Skeletal muscle tissue (tissue), 4 donors: ENCODE data around the gene CHST11. TPM values are rescaled to one million over a fixed set of nuclear protein-coding genes. Genes with fewer than 3 reads are reported as not detected.

ENCODE experiments used
- H3K27ac ChIP-seq: one replicate; pipeline ENCODE4 v1.7.0; 2013; ENCODE audit warnings: mild to moderate bottlenecking, low read depth, low read length, inconsistent platforms
- H3K27me3 ChIP-seq, 3 donors: one replicate each; pipeline ENCODE4 v1.7.0; 2013; ENCODE audit warnings: low read length in 3 of 3; ENCODE audit not compliant: control insufficient read depth in 3 of 3, insufficient read depth in 3 of 3
- H3K36me3 ChIP-seq, 3 donors: one replicate each; pipeline ENCODE4 v1.7.0; 2013; ENCODE audit warnings: low read length in 3 of 3; ENCODE audit not compliant: control insufficient read depth in 3 of 3, insufficient read depth in 3 of 3
- H3K4me1 ChIP-seq, 3 donors: one replicate each; pipeline ENCODE4 v1.7.0; 2013; ENCODE audit warnings: low read length in 3 of 3, mild to moderate bottlenecking in 3 of 3; ENCODE audit not compliant: control insufficient read depth in 3 of 3, insufficient read depth in 3 of 3
- H3K4me3 ChIP-seq, 3 donors: one replicate each; pipeline ENCODE4 v1.7.0; 2013; ENCODE audit warnings: low read length in 3 of 3
- H3K9ac ChIP-seq, 3 donors: one replicate each; pipeline ENCODE4 v1.7.0; 2013; ENCODE audit warnings: low read length in 3 of 3, mild to moderate bottlenecking in 3 of 3, moderate library complexity in 2 of 3, low read depth in 1 of 3
- H3K9me3 ChIP-seq, 3 donors: one replicate each; pipeline ENCODE4 v1.7.0; 2013; ENCODE audit warnings: low read length in 3 of 3; ENCODE audit not compliant: control insufficient read depth in 3 of 3
- total RNA-seq: library from RNA; depleted of rRNA; stranded (reverse); fragments of >200 nt; gene quantifications from one replicate; pipeline ENCODE4 v1.2.3, GENCODE V29; 2014
- donor health status: Osteomylitis.

The CHST11 gene
- total RNA-seq, 1 donor from 2014 or later: 2.1 TPM

- Histone ChIP-seq H3K27me3 (no peaks in the 10 kb centered on the region), H3K36me3 (no peaks in the 10 kb centered on the region), H3K9ac (no peak overlapping the region), H3K27ac (no peak overlapping the region), H3K4me3 (no peak overlapping the region), H3K4me1 (peaks cover 3 to 11% (median 5%) of the 10 kb centered on the region in 3 donors), H3K9me3 (no peaks in the 10 kb centered on the region)
Measured at GRCh38 chr12:104652358-104652757, 195.6 kb downstream of the CHST11 start.

- Histone ChIP-seq H3K4me1 (peaks cover 3 to 11% (median 5%) of the 10 kb centered on the region in 3 donors), H3K36me3 (no peaks in the 10 kb centered on the region), H3K9ac (no peak overlapping the region), H3K4me3 (no peak overlapping the region), H3K27me3 (no peaks in the 10 kb centered on the region), H3K27ac (no peak overlapping the region), H3K9me3 (no peaks in the 10 kb centered on the region)
Measured at GRCh38 chr12:104652910-104653309, 196.2 kb downstream of the CHST11 start.

- Histone ChIP-seq H3K36me3 (no peaks in the 10 kb centered on the region), H3K9me3 (no peaks in the 10 kb centered on the region), H3K27me3 (no peaks in the 10 kb centered on the region), H3K9ac (no peak overlapping the region), H3K4me1 (peaks cover 3 to 11% (median 5%) of the 10 kb centered on the region in 3 donors), H3K4me3 (no peak overlapping the region), H3K27ac (no peak overlapping the region)
Measured at GRCh38 chr12:104653730-104654664, 197.2 kb downstream of the CHST11 start.

- no peaks in the 10 kb centered on the region for H3K27me3 ChIP-seq
- peaks cover 3 to 7% (median 5%) of the 10 kb centered on the region in 3 donors for H3K4me1 ChIP-seq
- no peak overlapping the region for H3K4me3 ChIP-seq
- H3K9me3 ChIP-seq: no peaks in the 10 kb centered on the region
- no peak overlapping the region for H3K9ac ChIP-seq
- H3K36me3 ChIP-seq: no peaks in the 10 kb centered on the region
- no peak overlapping the region for H3K27ac ChIP-seq
Measured at GRCh38 chr12:104654665-104655609, 198.2 kb downstream of the CHST11 start.

- no peaks in the 10 kb centered on the region for H3K9me3 ChIP-seq
- no peak overlapping the region for H3K4me3 ChIP-seq
- no peaks in the 10 kb centered on the region for H3K27me3 ChIP-seq
- H3K36me3 ChIP-seq: no peaks in the 10 kb centered on the region
- H3K9ac ChIP-seq: no peak overlapping the region
- H3K27ac ChIP-seq: no peak overlapping the region
- peaks cover 3 to 5% (median 4%) of the 10 kb centered on the region in 3 donors for H3K4me1 ChIP-seq
Measured at GRCh38 chr12:104656383-104656782, 199.6 kb downstream of the CHST11 start.

- Histone ChIP-seq H3K4me3 (no peak overlapping the region), H3K9me3 (no peaks in the 10 kb centered on the region), H3K27ac (no peak overlapping the region), H3K27me3 (no peaks in the 10 kb centered on the region), H3K4me1 (peaks cover 3 to 5% (median 4%) of the 10 kb centered on the region in 3 donors), H3K9ac (no peak overlapping the region), H3K36me3 (no peaks in the 10 kb centered on the region)
Measured at GRCh38 chr12:104656921-104657320, 200.2 kb downstream of the CHST11 start.

- Histone ChIP-seq H3K36me3 (no peaks in the 10 kb centered on the region), H3K27ac (no peak overlapping the region), H3K9ac (no peak overlapping the region), H3K9me3 (no peaks in the 10 kb centered on the region), H3K4me3 (no peak overlapping the region), H3K4me1 (peaks cover 3 to 5% (median 4%) of the 10 kb centered on the region in 3 donors), H3K27me3 (no peaks in the 10 kb centered on the region)
Measured at GRCh38 chr12:104657726-104658484, 201.2 kb downstream of the CHST11 start.

- Histone ChIP-seq H3K9me3 (no peaks in the 10 kb centered on the region), H3K9ac (no peak overlapping the region)
Measured at GRCh38 chr12:104659058-104659457, 202.3 kb downstream of the CHST11 start.

GRCh38 chr12:104662203-104662602 is 205.5 kb downstream of the CHST11 start:
- Histone ChIP-seq H3K27me3 (no peaks in the 10 kb centered on the region), H3K9me3 (no peaks in the 10 kb centered on the region), H3K4me1 (no peaks in the 10 kb centered on the region), H3K9ac (no peak overlapping the region), H3K36me3 (no peaks in the 10 kb centered on the region), H3K27ac (no peak overlapping the region), H3K4me3 (no peak overlapping the region)

More at GRCh38 chr12:104659058-104659457, 202.3 kb downstream of the CHST11 start:
- Histone ChIP-seq H3K27ac (no peak overlapping the region), H3K36me3 (no peaks in the 10 kb centered on the region), H3K27me3 (no peaks in the 10 kb centered on the region), H3K4me3 (no peak overlapping the region), H3K4me1 (peaks cover 3 to 5% (median 4%) of the 10 kb centered on the region in 3 donors)
